K562 (cell line): ENCODE data around the gene PITX1. TPM values are rescaled to one million over a fixed set of nuclear protein-coding genes. Genes with fewer than 3 reads are reported as not detected.

Experiments used
- ATAC-seq: fragments of 200-7000 bp; cut with Tn5 transposase; 3 replicates; pipeline ENCODE4 v1.9.1; 2020; ENCODE audit warnings: moderate library complexity
- BruUV-seq: library from RNA; stranded (reverse); fragments of 400-500 nt; replicated peaks from 2 replicates; lab custom pipeline; 2021; lab: Mats Ljungman, UMichigan
- CTCF ChIA-PET: fragments of 300-600 bp; formaldehyde crosslinking; extraction: SDS; loops from one replicate; lab custom pipeline; 2021; ENCODE audit warnings: low intra/inter-chr PET ratio; lab: Yijun Ruan, JAX
- POLR2A ChIA-PET: fragments of 300-600, 350-650 bp; sonication (Branson Sonifier 250); formaldehyde crosslinking; extraction: SDS; loops from one replicate; lab custom pipeline; 2021; ENCODE audit warnings: antibody characterized with exemption, inconsistent platforms; lab: Yijun Ruan, JAX
- DNase-seq, 4 experiments: peaks; one replicate each; pipeline versions ENCODE4 v3.0.0 to v3.0.0-alpha.2; 2011 to 2018; ENCODE audit warnings: low spot score in 3 of 4, mixed read lengths in 3 of 4; ENCODE audit errors: extremely low read depth in 1 of 4
- FAIRE-seq: peaks from 2 replicates; lab custom pipeline; 2011; peaks lifted over from hg19 to GRCh38; lab: Jason Lieb, UNC
- H2AFZ ChIP-seq: 2 replicates; pipeline ENCODE4 v1.6.0; 2011; ENCODE audit warnings: low read depth, low read length, control low read depth, inconsistent platforms
- H3K27ac ChIP-seq: fragments of 200-600 bp; 3 replicates; pipeline ENCODE4 v1.8.0; 2011; ENCODE audit warnings: low read depth, mild to moderate bottlenecking, control low read depth, inconsistent platforms, low read length, moderate library complexity, mixed read lengths; ENCODE audit errors: extremely low read depth
- H3K27me3 ChIP-seq, 2 experiments: fragments of 300-600 bp in 1 of 2; 2 replicates in 1 of 2; 3 replicates in 1 of 2; pipeline versions ENCODE4 v1.6.0 to v1.8.0; 2011; ENCODE audit warnings: inconsistent platforms in 2 of 2, low read length in 2 of 2, mild to moderate bottlenecking in 1 of 2, mixed read lengths in 1 of 2, moderate library complexity in 1 of 2; ENCODE audit not compliant: control insufficient read depth in 2 of 2, insufficient read depth in 2 of 2
- H3K36me3 ChIP-seq: fragments of 300-600 bp; 3 replicates; pipeline ENCODE4 v1.8.0; 2011; ENCODE audit warnings: mild to moderate bottlenecking, low read length, inconsistent platforms; ENCODE audit not compliant: control insufficient read depth, insufficient read depth
- H3K4me1 ChIP-seq, 2 experiments: fragments of 200-600 bp in 1 of 2; replicated peaks in 1 of 2; 2 replicates in 1 of 2; 3 replicates in 1 of 2; pipeline versions ENCODE4 v1.5.1 to v1.8.0; 2011; ENCODE audit warnings: inconsistent platforms in 2 of 2, low read length in 2 of 2, mild to moderate bottlenecking in 1 of 2, mixed read lengths in 1 of 2, moderate library complexity in 1 of 2; ENCODE audit not compliant: control insufficient read depth in 2 of 2, insufficient read depth in 2 of 2
- H3K4me2 ChIP-seq: 2 replicates; pipeline ENCODE4 v1.6.1; 2011; ENCODE audit warnings: low read length, control low read depth, inconsistent platforms, mixed read lengths; ENCODE audit not compliant: insufficient read depth
- H3K4me3 ChIP-seq: fragments of 200-600 bp; sonication (generic), shearing (Covaris generic); 2 replicates; pipeline ENCODE4 v1.5.1; 2016; ENCODE audit warnings: control low read depth, inconsistent platforms
- H3K79me2 ChIP-seq: fragments of 200-600 bp; 3 replicates; pipeline ENCODE4 v1.8.0; 2011; ENCODE audit warnings: low read length, inconsistent platforms; ENCODE audit not compliant: control insufficient read depth, insufficient read depth
- H3K9ac ChIP-seq, 2 experiments: 2 replicates each; pipeline versions ENCODE4 v1.6.0 to v1.6.1; 2011; ENCODE audit warnings: low read depth in 2 of 2, low read length in 2 of 2, control low read depth in 1 of 2, inconsistent platforms in 1 of 2, mild to moderate bottlenecking in 1 of 2, mixed read lengths in 1 of 2; ENCODE audit not compliant: insufficient read depth in 1 of 2
- H3K9me1 ChIP-seq: one replicate; pipeline ENCODE4 v1.6.0; 2011; ENCODE audit warnings: inconsistent platforms, mild to moderate bottlenecking, low read length, moderate library complexity; ENCODE audit not compliant: control insufficient read depth, insufficient read depth
- H3K9me3 ChIP-seq: replicated peaks from 2 replicates; pipeline ENCODE4 v1.5.1; 2011; ENCODE audit warnings: low read depth, low read length, inconsistent platforms; ENCODE audit not compliant: control insufficient read depth, insufficient read depth
- H4K20me1 ChIP-seq: replicated peaks from 2 replicates; pipeline ENCODE4 v1.6.1; 2011; ENCODE audit warnings: low read length, inconsistent platforms, mixed read lengths; ENCODE audit not compliant: control insufficient read depth, insufficient read depth
- HINFP ChIP-seq: fragments of 450-650 bp; conservative IDR thresholded peaks from 2 replicates; pipeline ENCODE4 v1.6.1; 2016; ENCODE audit warnings: missing genetic modification characterization, low read depth, mild to moderate bottlenecking, control low read depth, missing compliant biosample characterization
- POLR3G ChIP-seq: IDR thresholded peaks from 2 replicates; pipeline ENCODE4 v1.6.1; 2011; ENCODE audit not compliant: insufficient read length, insufficient replicate concordance; ENCODE audit errors: extremely low read depth
- SMAD4 ChIP-seq: fragments of 250-450 bp; sonication (Bioruptor Pico); conservative IDR thresholded peaks from 2 replicates; pipeline ENCODE4 v1.8.0; 2021; ENCODE audit warnings: inconsistent platforms, mild to moderate bottlenecking, moderate library complexity
- WGBS: fragments of 100-300 bp; shearing (Covaris generic); methylation state at CpG from one replicate; pipeline ENCODE4 v1.1.6; 2016; ENCODE audit warnings: low coverage, mixed read lengths; ENCODE audit not compliant: insufficient coverage; ENCODE audit errors: missing lambda C conversion rate; 5-methylcytosine and 5-hydroxymethylcytosine counted together
- in situ Hi-C: fragments of 300-500 bp; cut with MboI; formaldehyde crosslinking; loops from 4 replicates; pipeline ENCODE4 v1.15.0; 2018; ENCODE audit warnings: inconsistent platforms, mixed read lengths
- intact Hi-C: fragments of 100-400 bp; cut with micrococcal nuclease; formaldehyde crosslinking; loops from 2 replicates; pipeline ENCODE4 v1.14.2; 2022
- polyA plus RNA-seq, 8 experiments: library from polyadenylated mRNA; depleted of rRNA in 4 of 8; stranded (reverse) in 5 of 8; unstranded in 3 of 8; fragments of >200 nt; fragmentation: Nextera tagmentation in 2 of 8; fragmentation: Illumina TruSeq in 1 of 8; extraction: Ambion mirVana in 2 of 8; extraction: Trizol in 1 of 8; gene quantifications; 2 replicates each; pipeline versions ENCODE4 v1.2.1 to v1.2.3, GENCODE V29; 2011 to 2014; ENCODE audit warnings: inconsistent platforms in 1 of 8, missing spikeins in 1 of 8
- total RNA-seq, 7 experiments: library from RNA; depleted of rRNA in 6 of 7; stranded (reverse); fragments of >200 nt in 6 of 7; fragmentation: Illumina TruSeq in 2 of 7; extraction: Trizol in 2 of 7; gene quantifications; 2 replicates each; pipeline versions ENCODE4 v1.2.1 to v1.2.3, GENCODE V29; 2011 to 2021; ENCODE audit warnings: low replicate concordance in 1 of 7

The PITX1 gene
- total and polyA plus RNA-seq, 9 of the 15 experiments (the other 6 are each of a cell fraction or from before 2014, with no cell fraction given), result 0.13 to 88.2 (median 24.9) TPM

- WGBS, result 28% methylated on average over 2 of the region's 2 CpGs
- no peaks in the 10 kb centered on the region for H3K9me1 ChIP-seq
- H3K79me2 ChIP-seq, result no peaks in the 10 kb centered on the region
- intact Hi-C loops (loop anchor here (10.0 kb wide), 2 partner anchors 173 to 323 kb away; no protein-coding TSS in a partner anchor), in situ Hi-C loops (loop anchor here (10.0 kb wide), 1 partner anchor 323 kb away; no protein-coding TSS in a partner anchor)
- H3K9ac ChIP-seq, result no peak overlapping the region
- no peak overlapping the region for H3K4me3 ChIP-seq
- no peak overlapping the region for H3K27ac ChIP-seq
- DNase-seq (no peak), ATAC-seq (no peak), FAIRE-seq (no peak)
- no peaks in the 10 kb centered on the region for H3K36me3 ChIP-seq
- H3K27me3 ChIP-seq, result no peaks in the 10 kb centered on the region
- no TSS peak for BruUV-seq
- no peaks in the 10 kb centered on the region for H3K9me3 ChIP-seq
- TF ChIP-seq POLR3G (no peak), HINFP (tag) (no peak), SMAD4 (no peak)
- ChIA-PET POLR2A (interaction anchor here (1.8 to 6.1 kb wide), 2 partner anchors 10 to 14 kb away, joined by 3 to 35 read pairs; no protein-coding TSS in a partner anchor), CTCF (interaction anchor here (0.5 to 0.9 kb wide), 2 partner anchors 18 to 192 kb away, joined by 3 read pairs; no protein-coding TSS in a partner anchor)
- no peaks in the 10 kb centered on the region; the same call in 1 of the 2 replicates for H4K20me1 ChIP-seq
- H2AFZ ChIP-seq, result no peak overlapping the region
- H3K4me1 ChIP-seq, result peaks cover 3 to 5% of the 10 kb centered on the region in 2 experiments; a peak in 2 of 5 replicates
- H3K4me2 ChIP-seq, result no peak overlapping the region
These were observed 21.9 kb downstream of the PITX1 start for GRCh38 chr5:135012033-135012588.
